ENCODE data around the gene TRPC5OS.

DNA sequence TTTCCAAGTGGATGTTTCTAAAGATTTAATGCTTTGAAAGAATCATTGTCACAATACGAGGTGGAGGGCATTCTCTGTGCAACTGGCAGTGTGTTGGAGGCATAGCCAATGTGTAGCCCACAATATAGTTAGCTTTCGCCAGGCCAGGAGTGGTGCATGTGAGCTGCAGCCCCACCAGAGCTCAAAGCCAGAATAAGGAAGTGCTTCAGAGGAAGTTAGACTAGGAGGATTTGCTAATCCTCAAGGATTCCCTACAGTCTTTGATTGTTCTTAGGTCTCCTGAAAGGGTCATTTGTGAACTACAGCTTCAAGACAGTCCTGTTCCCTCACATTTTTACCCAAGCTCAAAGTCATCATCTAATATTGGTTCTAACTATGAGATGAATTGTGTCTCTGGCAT, 16.4 kb downstream of the TRPC5OS start:
- no peak for TF ChIP-seq SUZ12 (IDR thresholded peaks at IDR 0.05; ENCODE audit: low read length)
- TF ChIP-seq, protein P1, sequence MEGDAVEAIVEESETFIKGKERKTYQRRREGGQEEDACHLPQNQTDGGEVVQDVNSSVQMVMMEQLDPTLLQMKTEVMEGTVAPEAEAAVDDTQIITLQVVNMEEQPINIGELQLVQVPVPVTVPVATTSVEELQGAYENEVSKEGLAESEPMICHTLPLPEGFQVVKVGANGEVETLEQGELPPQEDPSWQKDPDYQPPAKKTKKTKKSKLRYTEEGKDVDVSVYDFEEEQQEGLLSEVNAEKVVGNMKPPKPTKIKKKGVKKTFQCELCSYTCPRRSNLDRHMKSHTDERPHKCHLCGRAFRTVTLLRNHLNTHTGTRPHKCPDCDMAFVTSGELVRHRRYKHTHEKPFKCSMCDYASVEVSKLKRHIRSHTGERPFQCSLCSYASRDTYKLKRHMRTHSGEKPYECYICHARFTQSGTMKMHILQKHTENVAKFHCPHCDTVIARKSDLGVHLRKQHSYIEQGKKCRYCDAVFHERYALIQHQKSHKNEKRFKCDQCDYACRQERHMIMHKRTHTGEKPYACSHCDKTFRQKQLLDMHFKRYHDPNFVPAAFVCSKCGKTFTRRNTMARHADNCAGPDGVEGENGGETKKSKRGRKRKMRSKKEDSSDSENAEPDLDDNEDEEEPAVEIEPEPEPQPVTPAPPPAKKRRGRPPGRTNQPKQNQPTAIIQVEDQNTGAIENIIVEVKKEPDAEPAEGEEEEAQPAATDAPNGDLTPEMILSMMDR (IDR thresholded peaks at IDR 0.05; ENCODE audit: control extremely low read depth in 1 of 3, insufficient read depth in 1 of 3, low read depth in 1 of 3, low read length in 3 of 3) = no peak
- TF ChIP-seq BRCA1 (IDR thresholded peaks at IDR 0.05; ENCODE audit: low read depth, low read length) = no peak
- no peak for TF ChIP-seq JUND (IDR thresholded peaks at IDR 0.05; ENCODE audit: low read length)
- TF ChIP-seq MAX (IDR thresholded peaks at IDR 0.05) = no peak
- no peak for TF ChIP-seq ATF3 (IDR thresholded peaks at IDR 0.05; ENCODE audit: insufficient read depth, low read depth, low read length)
- TF ChIP-seq GTF2F1 (IDR thresholded peaks at IDR 0.05; ENCODE audit: borderline replicate concordance, low read depth, low read length) = no peak
- no peak for TF ChIP-seq ASH2L (IDR thresholded peaks at IDR 0.05; ENCODE audit: low read length)
- TF ChIP-seq POLR2A (IDR thresholded peaks at IDR 0.05; ENCODE audit: control extremely low read depth in 1 of 2, low read depth in 2 of 2, low read length in 2 of 2) = no peak
- TF ChIP-seq USF2 (IDR thresholded peaks at IDR 0.05; ENCODE audit: low read length) = no peak
- no peak for TF ChIP-seq KDM5A (IDR thresholded peaks at IDR 0.05; ENCODE audit: low read length)
- TF ChIP-seq RNF2 (IDR thresholded peaks at IDR 0.05; ENCODE audit: borderline replicate concordance, low read depth, low read length, missing control alignments, poor library complexity, severe bottlenecking) = no peak
- TF ChIP-seq EP300 (IDR thresholded peaks at IDR 0.05; ENCODE audit: borderline replicate concordance in 1 of 2, low read depth in 2 of 2, low read length in 2 of 2) = no peak
- no peak for TF ChIP-seq POLR2AphosphoS5 (IDR thresholded peaks at IDR 0.05; ENCODE audit: low read depth, low read length)
